NCI-H69 (cell line): ENCODE data around the gene FEM1C.

ENCODE experiments used
- DNase-seq: peaks from one replicate; lab custom pipeline; 2025; lab: John Stamatoyannopoulos, UW

The FEM1C gene

GRCh38 chr5:115557667-115558387 is 13.3 kb upstream of the FEM1C start:
- peak; percentile 65 for DNase-seq

- no peak for DNase-seq
Measured at GRCh38 chr5:115556276-115556675, 11.7 kb upstream of the FEM1C start.

DNA sequence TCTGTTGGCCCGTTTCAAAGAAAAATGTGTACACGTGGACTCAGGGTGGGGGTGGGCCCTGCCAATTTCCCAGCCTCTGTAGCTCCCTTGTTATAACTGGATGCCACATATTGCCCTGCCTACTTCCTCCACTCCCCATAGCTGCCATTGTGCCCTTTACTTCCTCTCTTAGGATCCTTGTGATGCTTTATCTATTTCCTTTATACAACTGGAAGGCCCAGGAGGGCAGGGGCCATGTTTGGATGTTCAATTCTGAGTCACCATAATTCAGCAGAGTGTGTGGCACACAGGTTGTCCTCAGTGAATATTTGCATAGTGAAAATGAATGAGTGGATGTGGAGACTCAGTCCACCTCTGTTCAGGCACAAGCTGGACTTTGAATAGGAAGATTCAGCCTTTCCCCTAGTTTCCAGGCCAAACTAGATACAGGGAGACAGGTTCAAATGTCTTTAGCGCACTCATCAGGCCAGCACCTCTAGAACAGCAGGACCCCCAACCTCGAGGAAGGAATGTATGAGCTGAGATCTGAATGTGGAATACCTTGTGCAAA is 10.6 kb upstream of the FEM1C start:
- no peak for DNase-seq

DNA sequence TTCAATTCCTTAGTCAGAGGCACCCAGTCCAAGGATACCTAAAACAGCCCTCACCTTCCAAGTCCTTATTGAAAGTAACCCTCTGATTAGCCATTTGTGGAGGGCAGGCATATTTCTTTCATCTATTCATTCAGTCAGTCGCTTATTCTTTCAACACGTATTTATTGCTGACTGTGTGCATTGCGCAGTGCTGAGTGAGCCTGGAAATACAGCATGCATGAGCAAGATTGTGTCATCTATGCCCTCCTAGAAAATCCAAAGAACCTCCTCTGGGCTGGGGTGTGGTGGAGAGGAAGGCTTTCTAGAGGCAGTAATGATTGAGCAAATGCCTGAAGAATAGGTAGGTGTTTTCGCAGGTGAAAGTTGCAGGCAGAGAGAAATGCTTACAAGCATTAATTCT is 8.5 kb upstream of the FEM1C start:
- no peak for DNase-seq

GRCh38 chr5:115551415-115551814 is 6.8 kb upstream of the FEM1C start:
- DNase-seq: peak; percentile 25

GRCh38 chr5:115549154-115549553 is 4.6 kb upstream of the FEM1C start:
- DNase-seq: peak; percentile 67

GRCh38 chr5:115548683-115549082 is 4.1 kb upstream of the FEM1C start:
- DNase-seq: no peak

DNA sequence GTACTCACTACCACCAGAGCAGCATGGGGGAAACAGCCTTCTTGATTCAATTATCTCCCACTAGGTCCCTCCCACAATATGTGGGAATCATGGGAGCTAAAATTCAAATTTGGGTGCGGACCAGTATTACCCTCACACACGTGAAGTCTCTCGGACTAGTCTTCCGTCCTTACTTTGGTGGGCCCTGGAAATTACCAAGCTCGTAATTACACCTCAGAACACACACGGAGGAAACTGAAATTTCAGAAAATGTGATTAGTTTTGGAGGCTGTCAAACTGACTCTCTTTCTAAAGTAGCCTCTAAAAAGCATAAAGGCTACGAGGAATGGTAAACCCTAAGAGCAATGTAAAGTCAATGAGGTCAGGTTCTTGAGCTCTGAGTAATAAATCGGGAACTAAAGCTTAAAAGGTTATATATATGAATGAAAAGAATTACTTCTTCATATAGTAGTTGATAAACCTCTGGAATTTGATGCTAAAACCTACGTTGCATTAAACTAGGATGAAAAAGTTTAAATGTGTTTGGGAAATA is 842 bp upstream of the FEM1C start:
- no peak for DNase-seq

- peak; percentile 84 for DNase-seq
Measured at GRCh38 chr5:115544043-115544435, 536 bp downstream of the FEM1C start.

DNA sequence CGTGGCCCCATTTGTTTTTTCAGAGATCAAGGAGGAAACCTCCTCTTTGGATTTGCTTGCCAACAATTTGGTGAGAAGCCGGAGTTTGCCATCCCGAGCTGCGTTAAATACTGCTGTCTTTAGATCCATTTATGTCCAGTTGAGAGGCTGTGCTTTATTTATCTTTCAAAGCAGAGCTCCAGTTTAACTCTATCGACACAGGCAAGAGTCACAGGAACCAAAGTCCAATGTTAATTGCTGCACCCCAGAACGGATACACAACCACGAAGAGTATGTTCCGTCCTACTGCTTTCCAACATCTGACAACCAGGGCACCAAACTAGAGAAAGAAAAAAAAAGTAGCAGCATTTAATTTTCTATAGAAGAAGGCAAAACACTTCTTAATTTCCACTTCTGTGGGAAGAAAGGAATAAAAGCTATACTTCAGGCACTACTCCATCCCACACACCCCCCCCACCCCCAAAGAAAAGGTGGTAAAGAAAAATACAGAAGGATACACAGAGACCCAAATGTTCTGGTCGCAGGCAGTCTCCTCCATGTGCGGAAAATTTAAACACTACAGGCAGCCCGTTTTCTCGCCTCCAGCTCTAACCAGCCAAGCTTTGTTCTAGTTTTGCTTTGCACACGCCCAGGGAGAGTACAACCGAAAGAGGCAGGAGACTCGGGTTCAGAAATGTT is 1.1 kb downstream of the FEM1C start:
- peak; percentile 84 for DNase-seq

DNA sequence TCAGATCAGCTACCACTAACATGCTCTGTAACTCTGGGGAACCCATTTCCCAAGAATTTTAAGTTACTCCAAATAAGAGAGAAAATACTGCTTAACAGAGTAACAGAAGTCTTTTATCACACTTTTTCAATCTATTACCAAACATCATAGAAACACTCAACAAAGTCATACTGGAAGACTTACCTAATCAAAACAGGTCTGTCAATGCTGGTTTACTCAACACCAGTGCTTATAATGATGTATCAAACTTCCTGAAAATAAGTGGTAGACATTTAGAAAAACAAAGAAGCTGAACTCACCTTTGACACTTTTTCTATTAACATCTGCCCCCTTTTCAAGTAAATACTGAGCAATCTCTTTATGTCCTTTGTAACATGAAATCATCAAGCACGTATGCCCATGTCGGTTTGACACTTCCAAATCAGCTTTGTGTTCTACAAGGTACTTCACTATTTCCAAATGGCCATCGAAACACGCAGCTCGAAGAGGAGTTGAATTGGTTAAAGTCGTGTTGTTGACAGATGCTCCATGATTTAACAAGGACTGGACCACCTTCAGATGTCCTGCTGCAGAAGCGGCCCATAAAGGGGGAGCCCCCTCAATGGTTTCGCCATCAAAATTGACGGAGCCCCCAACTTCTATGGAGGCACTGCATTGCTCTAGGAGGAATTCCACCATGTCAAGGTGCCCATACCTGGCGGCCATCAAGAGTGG is 1.8 kb downstream of the FEM1C start:
- DNase-seq: peak; percentile 55

DNA sequence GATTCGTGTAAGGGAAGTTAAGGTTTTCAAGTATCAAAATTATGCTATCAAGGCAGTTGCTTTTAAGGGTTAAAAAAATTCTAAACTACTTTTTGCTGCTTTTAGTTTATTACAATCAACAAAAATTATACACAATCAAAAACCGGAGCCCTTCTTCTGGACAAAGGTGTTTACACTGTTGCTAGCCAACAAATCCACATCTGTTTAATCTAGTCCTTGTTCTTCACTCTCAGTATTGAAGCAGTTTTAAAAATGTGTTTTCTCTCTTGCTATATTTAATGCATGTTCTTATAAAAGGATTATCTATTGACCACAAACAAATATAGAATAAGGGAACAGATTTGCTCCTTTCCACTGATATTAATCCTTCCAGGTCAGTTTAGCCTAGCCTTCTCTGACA is 2.5 kb downstream of the FEM1C start:
- peak; percentile 31 for DNase-seq

GRCh38 chr5:115541611-115542010 is 3.0 kb downstream of the FEM1C start:
- DNase-seq: no peak

GRCh38 chr5:115535479-115536035 is 9.0 kb downstream of the FEM1C start:
- DNase-seq: no peak

GRCh38 chr5:115532517-115532916 is 12.1 kb downstream of the FEM1C start:
- peak; percentile 57 for DNase-seq

- peak; percentile 25 for DNase-seq
Measured at GRCh38 chr5:115531787-115532367, 12.7 kb downstream of the FEM1C start.

GRCh38 chr5:115531380-115531779 is 13.2 kb downstream of the FEM1C start:
- DNase-seq: no peak

DNA sequence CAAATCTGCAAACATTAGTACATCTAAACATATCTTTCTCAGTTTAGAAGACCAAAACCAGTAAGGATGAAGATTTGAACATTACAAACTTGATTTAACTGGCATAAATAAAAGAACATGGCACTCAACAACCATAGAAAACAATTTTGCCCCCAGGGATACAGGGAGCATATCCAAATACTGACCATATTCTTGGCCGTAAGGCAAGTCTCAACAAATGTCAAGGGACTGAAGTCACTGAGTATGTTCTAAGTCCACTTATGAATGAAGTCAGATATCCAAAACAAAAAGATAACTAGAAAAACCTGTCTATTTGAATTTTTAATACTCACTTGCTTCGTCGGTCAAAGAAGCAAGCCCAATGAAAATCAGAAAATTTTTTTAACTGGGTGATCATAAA is 14.1 kb downstream of the FEM1C start:
- DNase-seq: peak; percentile 16

DNA sequence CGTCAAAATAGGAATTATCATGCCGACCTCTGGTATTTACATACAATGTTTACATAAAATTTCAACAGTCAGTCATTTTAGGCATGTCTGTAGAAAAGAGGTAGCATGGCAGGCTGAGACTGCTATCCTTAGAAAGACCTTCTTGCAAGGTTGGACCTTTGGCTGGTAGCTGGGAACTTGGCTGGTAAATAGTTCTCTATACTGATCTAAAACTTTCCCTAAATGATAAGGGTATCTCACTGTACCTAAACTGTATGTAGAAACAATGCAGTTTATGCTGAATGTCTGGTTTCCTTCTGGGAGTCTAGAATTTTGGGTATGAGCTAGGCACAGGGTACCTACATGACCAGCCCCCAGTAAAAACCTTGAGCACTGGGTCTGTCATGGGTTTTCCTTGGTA is 18.0 kb downstream of the FEM1C start:
- no peak for DNase-seq

DNA sequence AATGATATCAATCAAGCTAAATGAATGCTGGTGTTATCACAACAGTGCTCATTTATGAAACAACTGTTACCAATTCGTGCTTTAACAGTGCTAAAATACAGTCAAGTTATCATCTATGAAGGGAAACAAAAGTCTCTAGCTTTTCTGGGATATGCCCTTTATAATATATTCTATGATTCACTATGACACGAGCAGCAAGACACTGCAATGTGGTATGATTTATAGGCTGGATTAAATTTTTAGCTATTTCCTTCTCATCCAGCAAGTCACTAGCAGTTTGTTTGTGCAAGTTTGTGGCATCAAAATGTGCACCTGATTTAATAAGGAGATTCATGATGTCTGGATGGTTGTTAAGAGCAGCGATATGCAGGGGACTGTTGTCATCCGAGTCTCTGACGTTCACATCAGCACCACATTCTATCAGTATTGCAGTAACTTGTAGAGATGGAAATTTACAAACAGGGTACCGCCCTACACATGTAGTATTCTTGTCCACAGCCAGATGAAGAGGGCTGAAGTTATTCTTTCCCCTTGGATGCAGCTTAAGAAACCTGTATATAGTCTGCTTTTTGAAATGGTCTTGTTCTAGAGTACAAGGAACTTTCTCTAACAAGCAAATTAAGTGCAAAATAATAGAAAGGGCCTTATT is 20.3 kb downstream of the FEM1C start:
- DNase-seq: no peak

DNA sequence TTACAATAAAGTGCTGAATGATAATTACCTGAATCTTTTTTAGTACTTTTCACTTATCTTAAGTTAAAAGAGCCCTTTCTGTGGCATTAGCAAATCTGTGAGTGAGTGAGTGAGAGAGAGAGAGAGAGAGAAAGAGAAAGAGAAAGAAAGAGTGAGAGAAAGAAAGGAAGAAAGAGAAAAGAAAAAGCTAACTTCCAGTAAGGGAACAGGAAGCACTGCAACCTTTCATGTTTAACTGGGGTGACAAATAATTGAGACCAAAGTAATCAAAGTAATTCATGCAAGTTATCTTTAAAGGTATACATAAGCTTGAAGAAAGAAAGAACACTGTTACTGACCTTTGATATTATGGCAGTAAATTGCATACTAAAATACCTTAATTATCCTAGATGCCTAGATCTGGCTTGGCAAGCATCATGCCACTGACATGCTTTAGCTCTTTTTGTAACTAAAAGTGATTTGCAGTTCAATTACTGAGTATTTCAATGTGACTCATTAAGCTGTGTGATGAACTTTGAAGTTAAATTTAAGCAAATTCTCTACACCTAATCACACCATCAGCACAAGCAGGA is 21.7 kb downstream of the FEM1C start:
- DNase-seq: peak; percentile 67
